Endodermal cell (in vitro differentiated cells): Measurements from ENCODE around the gene BNIPL. TPM values are rescaled to one million over a fixed set of nuclear protein-coding genes. Genes with fewer than 3 reads are reported as not detected.

ENCODE experiments used
- DNase-seq: peaks from one replicate; pipeline ENCODE4 v3.0.0-alpha.2; 2017
- H3K27ac ChIP-seq: 2 replicates; pipeline ENCODE4 v1.5.1; 2013; ENCODE audit warnings: mild to moderate bottlenecking, low read depth, low read length, moderate library complexity
- H3K27me3 ChIP-seq: 2 replicates; pipeline ENCODE4 v1.6.1; 2013; ENCODE audit warnings: mild to moderate bottlenecking, low read length, moderate library complexity; ENCODE audit not compliant: insufficient read depth, control insufficient read depth, poor library complexity, severe bottlenecking
- H3K36me3 ChIP-seq: 2 replicates; pipeline ENCODE4 v1.7.0; 2013; ENCODE audit warnings: mild to moderate bottlenecking, low read length, moderate library complexity; ENCODE audit not compliant: control insufficient read depth, insufficient read depth
- H3K4me1 ChIP-seq: one replicate; pipeline ENCODE4 v1.7.0; 2013; ENCODE audit warnings: low read length; ENCODE audit not compliant: control insufficient read depth, insufficient read depth
- H3K4me3 ChIP-seq: 2 replicates; pipeline ENCODE4 v1.5.1; 2013; ENCODE audit warnings: mild to moderate bottlenecking, low read length, moderate library complexity
- H3K9ac ChIP-seq: 2 replicates; pipeline ENCODE4 v1.6.1; 2013; ENCODE audit warnings: mild to moderate bottlenecking, low read length, moderate library complexity; ENCODE audit not compliant: poor library complexity, severe bottlenecking; ENCODE audit errors: extremely low read depth
- H3K9me3 ChIP-seq: 2 replicates; pipeline ENCODE4 v1.6.1; 2013; ENCODE audit warnings: mild to moderate bottlenecking, low read length, moderate library complexity; ENCODE audit not compliant: control insufficient read depth
- H3K27ac Mint-ChIP-seq: 2 replicates; pipeline ENCODE4 v1.8.0; 2020; ENCODE audit warnings: mixed read lengths
- H3K27me3 Mint-ChIP-seq: 2 replicates; pipeline ENCODE4 v1.8.0; 2021; ENCODE audit warnings: mild to moderate bottlenecking, mixed read lengths; ENCODE audit not compliant: insufficient read depth
- H3K36me3 Mint-ChIP-seq: 2 replicates; pipeline ENCODE4 v1.8.0; 2020; ENCODE audit warnings: low read depth, mixed read lengths
- H3K4me1 Mint-ChIP-seq: 2 replicates; pipeline ENCODE4 v1.8.0; 2020; ENCODE audit warnings: mixed read lengths
- H3K4me3 Mint-ChIP-seq: 2 replicates; pipeline ENCODE4 v1.8.0; 2020; ENCODE audit warnings: mild to moderate bottlenecking, moderate library complexity, mixed read lengths
- H3K9me3 Mint-ChIP-seq: 2 replicates; pipeline ENCODE4 v1.8.0; 2020; ENCODE audit warnings: mild to moderate bottlenecking, mixed read lengths
- WGBS, 2 experiments: methylation state at CpG; one replicate each; pipeline versions ENCODE4 v1.1.5 to v1.1.7; 2013; ENCODE audit warnings: missing lambda C conversion rate in 2 of 2, mixed read lengths in 1 of 2; ENCODE audit not compliant: insufficient coverage in 1 of 2, insufficient read length in 1 of 2; 5-methylcytosine and 5-hydroxymethylcytosine counted together
- total RNA-seq, 2 donors: library from RNA; stranded (reverse); fragmentation: NEBNext Ultra II Directional in 1 of 2; extraction: Animal tissue kit (Norgen Biotek cat#: 25700) in 1 of 2; gene quantifications; 2 replicates in 1 of 2; 3 replicates in 1 of 2; pipeline ENCODE4 v1.2.1, GENCODE V29; 2021
- TF ChIP-seq, protein P1 (sequence below): fragments of 200-600 bp; sonication (generic); conservative IDR thresholded peaks from 2 replicates; pipeline ENCODE4 v1.5.0; 2021; ENCODE audit warnings: antibody characterized with exemption, mild to moderate bottlenecking

The BNIPL gene
- total RNA-seq, 2 donors from 2014 or later, result 1.6 to 2.9 TPM

- Histone ChIP-seq H3K4me1 (no peaks in the 10 kb centered on the region), H3K4me3 (no peak overlapping the region), H3K36me3 (no peaks in the 10 kb centered on the region), H3K9me3 (no peaks in the 10 kb centered on the region), H3K27ac (no peak overlapping the region), H3K27me3 (no peaks in the 10 kb centered on the region), H3K9ac (no peak overlapping the region)
- Mint-ChIP-seq H3K27ac (no peak overlapping the region), H3K9me3 (no peaks in the 10 kb centered on the region), H3K4me1 (peaks cover 4% of the 10 kb centered on the region), H3K36me3 (peaks cover 8% of the 10 kb centered on the region), H3K4me3 (no peak overlapping the region), H3K27me3 (no peaks in the 10 kb centered on the region)
- TF ChIP-seq, protein P1, sequence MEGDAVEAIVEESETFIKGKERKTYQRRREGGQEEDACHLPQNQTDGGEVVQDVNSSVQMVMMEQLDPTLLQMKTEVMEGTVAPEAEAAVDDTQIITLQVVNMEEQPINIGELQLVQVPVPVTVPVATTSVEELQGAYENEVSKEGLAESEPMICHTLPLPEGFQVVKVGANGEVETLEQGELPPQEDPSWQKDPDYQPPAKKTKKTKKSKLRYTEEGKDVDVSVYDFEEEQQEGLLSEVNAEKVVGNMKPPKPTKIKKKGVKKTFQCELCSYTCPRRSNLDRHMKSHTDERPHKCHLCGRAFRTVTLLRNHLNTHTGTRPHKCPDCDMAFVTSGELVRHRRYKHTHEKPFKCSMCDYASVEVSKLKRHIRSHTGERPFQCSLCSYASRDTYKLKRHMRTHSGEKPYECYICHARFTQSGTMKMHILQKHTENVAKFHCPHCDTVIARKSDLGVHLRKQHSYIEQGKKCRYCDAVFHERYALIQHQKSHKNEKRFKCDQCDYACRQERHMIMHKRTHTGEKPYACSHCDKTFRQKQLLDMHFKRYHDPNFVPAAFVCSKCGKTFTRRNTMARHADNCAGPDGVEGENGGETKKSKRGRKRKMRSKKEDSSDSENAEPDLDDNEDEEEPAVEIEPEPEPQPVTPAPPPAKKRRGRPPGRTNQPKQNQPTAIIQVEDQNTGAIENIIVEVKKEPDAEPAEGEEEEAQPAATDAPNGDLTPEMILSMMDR, result no peak
- 82 to 92% methylated on average over 1 to 3 of the region's 3 CpGs for WGBS, 2 experiments
- no peak for DNase-seq
Measured at GRCh38 chr1:151039521-151039920, 3.1 kb downstream of the BNIPL start.

DNA sequence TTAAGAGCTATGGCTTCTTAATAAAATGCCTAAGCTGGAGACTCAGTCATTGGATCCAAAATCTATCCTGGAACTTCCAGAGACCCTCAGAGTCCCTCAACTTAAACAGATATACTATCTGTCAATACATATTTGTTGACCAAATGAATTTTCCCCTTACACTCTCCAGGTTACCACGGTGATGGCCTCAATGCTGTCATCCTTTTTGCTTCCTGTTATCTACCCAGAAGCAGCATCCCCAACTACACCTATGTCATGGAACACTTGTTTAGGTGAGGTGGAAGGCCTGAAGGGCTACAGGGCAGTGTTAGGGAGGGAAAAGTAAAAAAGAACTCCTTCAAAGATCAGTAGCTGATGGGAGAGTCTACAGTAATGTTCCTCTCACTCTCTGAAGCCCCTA lies 6.8 kb downstream of the BNIPL start:
- Mint-ChIP-seq H3K9me3 (no peaks in the 10 kb centered on the region), H3K4me1 (peaks cover 23% of the 10 kb centered on the region), H3K4me3 (no peak overlapping the region), H3K36me3 (no peaks in the 10 kb centered on the region), H3K27ac (no peak overlapping the region), H3K27me3 (no peaks in the 10 kb centered on the region)
- H3K4me1 ChIP-seq, result no peaks in the 10 kb centered on the region
- 89% methylated on average over 1 of the region's 1 CpG; no CpG with 5 or more reads in 1 of the 2 experiments for WGBS, 2 experiments
- H3K27ac ChIP-seq, result no peak overlapping the region
- no peaks in the 10 kb centered on the region for H3K9me3 ChIP-seq
- DNase-seq, result no peak
- no peak overlapping the region for H3K9ac ChIP-seq
- TF ChIP-seq, protein P1, result no peak
- H3K27me3 ChIP-seq, result no peaks in the 10 kb centered on the region
- no peak overlapping the region for H3K4me3 ChIP-seq
- H3K36me3 ChIP-seq, result no peaks in the 10 kb centered on the region

GRCh38 chr1:151047591-151047924 lies 11.2 kb downstream of the BNIPL start, which contains the start of gene C1orf56:
C1orf56 (plus strand) TSS chr1:151047751; CDS start chr1:151047848, 97 bp downstream.
- Histone ChIP-seq H3K27me3 (no peaks in the 10 kb centered on the region), H3K4me3 (peak within 1 kb of the TSS; percentile 89), H3K27ac (peak within 1 kb of the TSS; percentile 55), H3K36me3 (peaks cover 18% of the 10 kb centered on the region), H3K4me1 (no peaks in the 10 kb centered on the region), H3K9me3 (no peaks in the 10 kb centered on the region), H3K9ac (peak within 1 kb of the TSS; percentile 67)
- peak within 1 kb of the TSS; percentile 97 for H3K27ac Mint-ChIP-seq
- peak; percentile 90 for DNase-seq
- WGBS, 2 experiments, result 3 to 10% methylated on average over 2 to 28 of the region's 29 CpGs
- TF ChIP-seq, protein P1, result no peak
- no peaks in the 10 kb centered on the region for H3K27me3 Mint-ChIP-seq
- H3K9me3 Mint-ChIP-seq, result no peaks in the 10 kb centered on the region
- H3K4me3 Mint-ChIP-seq, result peak within 1 kb of the TSS; percentile 92
- H3K36me3 Mint-ChIP-seq, result peaks cover 16% of the 10 kb centered on the region
- peaks cover 18% of the 10 kb centered on the region for H3K4me1 Mint-ChIP-seq
